Memory B cell (primary cell): ENCODE data around the gene ROR2.

Experiments used
- ATAC-seq: fragments of 150-1000 bp; cut with Tn5 transposase; 2 replicates; pipeline ENCODE4 v1.10.0; 2021; ENCODE audit warnings: low read depth, mild to moderate bottlenecking, moderate library complexity
- DNase-seq, 2 donors: peaks; one replicate each; pipeline ENCODE4 v3.0.0; 2022; ENCODE audit warnings: low spot score in 2 of 2
- H3K27ac Mint-ChIP-seq: one replicate; pipeline ENCODE4 v1.8.0; 2022; ENCODE audit warnings: mild to moderate bottlenecking, moderate library complexity, mixed read lengths
- H3K27me3 Mint-ChIP-seq: one replicate; pipeline ENCODE4 v1.8.0; 2022; ENCODE audit warnings: mixed read lengths
- H3K36me3 Mint-ChIP-seq: one replicate; pipeline ENCODE4 v1.8.0; 2022; ENCODE audit warnings: mild to moderate bottlenecking, mixed read lengths
- H3K4me1 Mint-ChIP-seq: one replicate; pipeline ENCODE4 v1.8.0; 2022; ENCODE audit warnings: mixed read lengths
- H3K4me3 Mint-ChIP-seq: one replicate; pipeline ENCODE4 v1.8.0; 2022; ENCODE audit warnings: mild to moderate bottlenecking, moderate library complexity, mixed read lengths
- H3K9me3 Mint-ChIP-seq: one replicate; pipeline ENCODE4 v1.8.0; 2022; ENCODE audit warnings: mixed read lengths

Gene ROR2

DNA sequence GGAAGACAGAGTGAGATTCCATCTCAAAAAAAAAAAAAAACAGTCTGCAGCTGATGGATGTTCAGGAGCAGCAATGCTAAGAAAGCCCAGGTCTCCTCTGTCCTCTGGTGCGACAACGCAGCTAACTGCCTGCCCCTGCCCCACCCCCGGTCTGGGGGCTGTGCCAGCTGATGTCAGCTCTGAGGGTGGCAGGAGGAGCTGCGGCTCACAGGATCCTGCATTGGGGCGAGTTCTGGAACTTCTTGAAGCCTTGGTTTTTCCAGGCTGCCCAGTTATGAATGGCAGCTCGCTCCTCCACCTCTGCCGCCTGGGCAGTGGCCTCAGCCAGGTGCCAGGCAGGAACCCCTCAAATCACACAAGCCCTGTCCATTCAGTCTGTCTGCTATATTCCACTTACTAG is 113.5 kb downstream of the ROR2 start:
- ATAC-seq, result no peak
- peaks cover 8% of the 10 kb centered on the region for H3K27me3 Mint-ChIP-seq
- peaks cover 9% of the 10 kb centered on the region for H3K4me1 Mint-ChIP-seq
- no peak for DNase-seq
- H3K36me3 Mint-ChIP-seq, result no peaks in the 10 kb centered on the region
- no peaks in the 10 kb centered on the region for H3K9me3 Mint-ChIP-seq
- no peak overlapping the region for H3K4me3 Mint-ChIP-seq
- H3K27ac Mint-ChIP-seq, result no peak overlapping the region

DNA sequence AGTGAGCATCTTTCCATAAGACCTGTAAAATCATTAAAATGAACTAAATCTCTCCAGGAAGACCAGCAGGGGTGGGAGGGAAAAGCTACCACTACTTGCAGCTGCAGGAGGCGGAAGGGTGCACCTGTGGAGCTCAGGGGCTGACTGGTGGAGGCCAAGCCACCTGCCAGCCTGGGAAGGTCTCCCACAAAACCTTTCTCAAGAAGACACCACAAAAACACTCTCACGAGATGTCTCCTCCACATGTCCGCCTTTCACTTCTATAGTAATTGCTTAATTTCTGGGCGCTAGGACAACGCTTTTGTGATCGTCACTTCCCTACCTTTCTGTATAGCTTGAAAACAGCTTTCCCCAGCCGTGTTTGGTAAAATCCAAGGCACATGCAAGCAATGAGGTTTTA is 114.4 kb downstream of the ROR2 start:
- no peak overlapping the region for H3K4me3 Mint-ChIP-seq
- H3K4me1 Mint-ChIP-seq, result peaks cover 9% of the 10 kb centered on the region
- H3K27me3 Mint-ChIP-seq, result peaks cover 8% of the 10 kb centered on the region
- no peak for DNase-seq
- no peaks in the 10 kb centered on the region for H3K36me3 Mint-ChIP-seq
- no peak overlapping the region for H3K27ac Mint-ChIP-seq
- ATAC-seq, result no peak
- no peaks in the 10 kb centered on the region for H3K9me3 Mint-ChIP-seq

DNA sequence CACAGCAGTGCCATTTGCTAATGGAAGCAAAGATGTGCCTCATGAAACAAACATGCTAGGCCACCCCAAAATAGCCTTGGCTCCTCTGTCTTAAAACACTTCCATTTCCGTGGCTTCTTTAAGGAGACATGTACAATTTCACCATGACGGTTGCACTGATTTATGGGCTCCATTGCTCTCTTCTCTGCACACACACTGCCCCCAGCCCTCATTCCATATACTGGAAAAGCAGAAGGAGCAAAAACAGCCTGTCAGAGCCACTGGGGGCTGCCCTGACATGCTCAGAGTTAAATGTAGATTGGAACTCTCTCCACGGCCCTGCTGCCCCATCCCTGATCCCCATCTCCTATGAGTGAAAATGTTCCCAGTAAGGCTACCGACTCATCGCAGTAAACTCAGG is 114.8 kb downstream of the ROR2 start:
- no peaks in the 10 kb centered on the region for H3K36me3 Mint-ChIP-seq
- DNase-seq, result no peak
- H3K4me3 Mint-ChIP-seq, result no peak overlapping the region
- no peak overlapping the region for H3K27ac Mint-ChIP-seq
- H3K27me3 Mint-ChIP-seq, result peaks cover 8% of the 10 kb centered on the region
- no peaks in the 10 kb centered on the region for H3K9me3 Mint-ChIP-seq
- peaks cover 9% of the 10 kb centered on the region for H3K4me1 Mint-ChIP-seq
- ATAC-seq, result no peak

DNA sequence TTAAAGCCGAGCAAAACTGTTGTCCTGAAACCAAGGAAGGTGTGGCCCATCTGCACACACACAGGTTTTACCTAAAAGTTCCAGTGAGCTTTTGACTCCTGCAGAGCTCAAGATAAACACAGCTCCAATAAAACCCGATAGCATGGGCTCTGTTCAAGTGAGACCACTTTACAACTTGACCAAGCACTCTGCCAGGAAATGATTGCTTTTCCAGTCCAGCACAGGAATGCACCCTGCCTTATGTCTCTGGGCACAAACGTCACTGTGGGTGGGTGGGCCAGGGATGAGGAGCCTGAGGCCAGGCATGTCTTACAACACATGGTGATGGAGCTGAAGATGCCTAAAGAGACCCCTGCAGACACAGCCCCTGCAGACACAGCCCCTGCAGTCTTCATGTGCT is 115.3 kb downstream of the ROR2 start:
- Mint-ChIP-seq H3K36me3 (no peaks in the 10 kb centered on the region), H3K27ac (no peak overlapping the region), H3K9me3 (no peaks in the 10 kb centered on the region), H3K4me1 (peaks cover 9% of the 10 kb centered on the region), H3K4me3 (no peak overlapping the region), H3K27me3 (peaks cover 9% of the 10 kb centered on the region)
- ATAC-seq, result no peak
- DNase-seq, result no peak

DNA sequence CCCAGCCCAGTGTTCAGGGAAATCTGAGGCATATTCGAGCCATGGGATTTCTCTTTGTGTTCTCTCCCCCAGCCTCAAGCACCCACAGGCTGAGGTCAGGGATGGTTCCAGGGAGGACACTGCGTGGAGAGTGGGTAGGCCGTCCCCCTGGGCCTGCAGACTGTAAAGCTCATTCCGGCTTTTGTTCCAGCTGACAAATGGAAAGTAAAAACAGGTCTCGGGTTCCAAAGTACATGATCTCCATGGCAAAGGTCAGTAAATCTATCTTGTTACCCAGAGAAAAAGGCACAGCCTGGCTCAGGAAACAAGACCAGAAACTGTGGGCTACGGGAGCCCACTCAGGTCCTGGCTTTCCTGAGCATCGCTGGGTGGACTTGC is 116.2 kb downstream of the ROR2 start:
- peaks cover 4% of the 10 kb centered on the region for H3K4me1 Mint-ChIP-seq
- H3K36me3 Mint-ChIP-seq, result no peaks in the 10 kb centered on the region
- DNase-seq (no peak), ATAC-seq (no peak)
- H3K27me3 Mint-ChIP-seq, result peaks cover 4% of the 10 kb centered on the region
- no peaks in the 10 kb centered on the region for H3K9me3 Mint-ChIP-seq
- no peak overlapping the region for H3K27ac Mint-ChIP-seq
- no peak overlapping the region for H3K4me3 Mint-ChIP-seq

DNA sequence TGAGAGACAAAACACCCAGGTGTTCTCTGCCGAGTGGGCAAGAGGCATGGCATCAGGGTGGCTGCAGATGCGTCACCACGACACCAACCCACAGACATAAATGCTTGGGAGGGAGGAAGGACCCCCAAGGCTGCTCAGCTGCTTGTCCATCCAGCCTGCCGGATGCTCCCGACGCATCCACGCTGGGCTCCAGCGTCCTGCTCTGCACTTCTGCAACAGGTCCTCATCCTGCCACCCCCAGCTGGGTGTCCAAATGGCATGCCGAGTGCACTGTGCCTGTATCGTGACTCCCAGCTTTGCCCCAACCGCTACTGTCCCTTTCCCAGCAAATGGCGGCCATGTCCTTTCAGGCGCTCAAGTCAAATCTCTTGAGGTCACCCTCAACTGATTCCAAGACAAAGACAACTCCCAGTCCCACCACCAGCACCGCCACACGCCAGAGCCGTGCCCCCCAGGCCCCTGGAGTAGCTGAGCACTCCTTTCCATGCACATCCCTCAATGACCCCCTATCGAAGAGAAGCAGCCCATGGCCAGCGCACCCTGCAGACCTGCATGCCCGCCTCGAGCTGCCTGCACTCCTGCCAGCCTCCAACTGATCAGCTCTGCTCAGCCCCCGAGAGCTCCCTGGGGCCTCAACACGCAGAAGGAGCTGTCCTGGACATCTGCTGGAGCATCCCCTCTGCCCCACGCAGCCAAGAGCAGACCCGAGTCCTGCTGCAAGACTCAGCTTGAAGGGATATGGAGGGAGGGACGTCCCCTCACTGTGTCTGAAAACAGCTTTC is 116.7 kb downstream of the ROR2 start:
- ATAC-seq (no peak), DNase-seq (no peak)
- Mint-ChIP-seq H3K36me3 (no peaks in the 10 kb centered on the region), H3K9me3 (no peaks in the 10 kb centered on the region), H3K4me1 (peaks cover 4% of the 10 kb centered on the region), H3K4me3 (no peak overlapping the region), H3K27me3 (peaks cover 4% of the 10 kb centered on the region), H3K27ac (no peak overlapping the region)

DNA sequence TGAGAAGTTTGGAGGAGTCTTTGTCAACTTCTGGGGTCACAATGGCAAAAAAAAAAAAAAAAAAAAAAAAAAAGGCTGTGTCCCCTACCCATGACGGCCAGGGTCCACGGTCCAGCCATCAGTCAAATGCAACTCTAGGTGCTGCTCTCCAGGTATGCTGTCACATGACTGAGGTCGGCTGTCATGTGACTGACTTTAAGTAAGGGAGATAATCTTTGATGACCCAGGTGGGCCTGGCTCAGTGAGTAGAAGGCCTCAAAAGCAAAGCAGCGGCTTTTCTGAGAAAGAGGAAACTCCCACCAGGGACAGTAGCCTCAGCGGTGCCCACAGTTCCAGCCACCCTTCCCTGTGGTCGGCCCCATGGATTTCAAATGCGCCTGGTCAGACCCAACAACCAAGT is 117.7 kb downstream of the ROR2 start:
- Mint-ChIP-seq H3K27ac (no peak overlapping the region), H3K27me3 (peaks cover 6% of the 10 kb centered on the region), H3K4me1 (peaks cover 4% of the 10 kb centered on the region), H3K9me3 (no peaks in the 10 kb centered on the region), H3K36me3 (no peaks in the 10 kb centered on the region), H3K4me3 (no peak overlapping the region)
- ATAC-seq (no peak), DNase-seq (no peak)

DNA sequence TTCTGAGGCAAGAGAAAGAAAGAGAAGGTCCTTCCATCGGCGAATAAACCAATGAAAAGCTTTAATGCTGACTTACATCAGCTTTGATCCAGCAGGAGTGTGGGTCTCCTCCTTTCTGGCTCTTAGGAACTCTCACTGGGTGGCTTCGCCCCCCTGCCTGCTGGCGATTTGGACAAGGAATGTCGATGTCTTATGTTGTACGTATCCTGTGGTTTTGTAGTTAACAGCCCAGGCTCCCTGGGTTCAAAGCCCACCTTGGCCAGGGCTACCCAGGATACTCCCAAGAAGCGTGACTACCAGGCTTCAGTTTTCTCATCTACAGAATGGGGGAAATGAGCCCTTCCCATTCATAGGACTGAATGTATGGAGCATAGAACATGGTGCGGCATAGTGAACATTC is 124.2 kb downstream of the ROR2 start:
- Mint-ChIP-seq H3K27ac (no peak overlapping the region), H3K4me1 (no peaks in the 10 kb centered on the region), H3K9me3 (no peaks in the 10 kb centered on the region), H3K4me3 (no peak overlapping the region), H3K36me3 (no peaks in the 10 kb centered on the region), H3K27me3 (peaks cover 10% of the 10 kb centered on the region)
- no peak for ATAC-seq
- DNase-seq, result no peak

DNA sequence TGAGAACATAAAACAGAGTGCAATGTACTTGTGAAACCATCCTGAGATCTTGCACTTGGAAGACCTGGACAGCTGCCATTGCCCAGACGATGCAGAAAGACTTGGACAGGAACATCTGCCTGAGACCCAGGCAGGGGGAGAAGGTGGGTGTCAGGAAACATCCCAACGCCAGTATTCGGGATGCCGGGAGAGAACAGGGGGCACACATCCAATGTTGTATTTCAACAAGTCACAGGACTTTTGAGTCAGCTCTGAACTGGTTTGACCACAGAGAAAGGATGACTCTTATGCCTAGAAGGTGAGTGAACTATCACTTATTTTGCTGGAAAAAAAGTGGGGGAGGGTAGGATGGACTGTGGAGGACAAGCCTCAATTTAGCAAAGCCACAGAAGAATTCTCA is 124.6 kb downstream of the ROR2 start:
- DNase-seq, result no peak
- Mint-ChIP-seq H3K27ac (no peak overlapping the region), H3K4me1 (no peaks in the 10 kb centered on the region)

DNA sequence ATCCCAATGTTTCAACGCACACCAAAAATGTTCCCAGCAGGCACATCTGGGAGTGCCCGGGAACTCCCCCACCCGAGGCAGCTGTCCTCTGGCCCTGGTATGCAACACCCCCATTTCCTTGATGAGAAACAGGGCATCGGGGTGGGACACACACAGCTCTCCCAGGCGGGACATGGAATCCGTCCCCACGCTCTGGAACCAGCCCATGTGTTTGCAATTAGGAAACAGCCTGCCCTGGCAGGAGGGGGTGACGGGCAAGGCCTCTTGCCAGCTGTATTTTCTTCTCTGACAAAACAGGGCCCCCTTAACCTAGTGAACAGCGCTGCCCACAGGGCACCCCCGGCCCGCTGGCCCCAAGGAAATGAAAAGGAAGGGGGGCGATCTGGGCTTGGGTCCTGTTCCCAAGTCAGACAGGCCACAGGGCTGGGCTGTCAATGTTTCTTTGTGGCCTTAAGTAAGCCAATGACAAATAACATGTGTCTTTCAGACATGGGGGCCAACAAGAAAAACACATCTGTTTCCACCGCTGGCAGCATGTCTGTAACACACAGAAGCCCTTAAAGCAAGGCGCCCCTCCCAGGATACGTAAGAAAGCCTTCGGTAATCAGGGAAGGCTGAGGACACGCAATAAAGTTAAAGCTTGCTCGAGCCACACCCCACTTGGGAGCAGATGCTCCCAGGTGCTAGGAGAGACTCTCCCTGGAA is 125.3 kb downstream of the ROR2 start:
- Mint-ChIP-seq H3K36me3 (no peaks in the 10 kb centered on the region), H3K4me1 (no peaks in the 10 kb centered on the region), H3K27ac (no peak overlapping the region), H3K27me3 (peaks cover 8% of the 10 kb centered on the region), H3K4me3 (no peak overlapping the region), H3K9me3 (no peaks in the 10 kb centered on the region)
- no peak for ATAC-seq
- no peak for DNase-seq

More for the DNA sequence above, 124.6 kb downstream of the ROR2 start:
- Mint-ChIP-seq H3K27me3 (peaks cover 10% of the 10 kb centered on the region), H3K36me3 (no peaks in the 10 kb centered on the region), H3K4me3 (no peak overlapping the region), H3K9me3 (no peaks in the 10 kb centered on the region)
- ATAC-seq, result no peak

DNA sequence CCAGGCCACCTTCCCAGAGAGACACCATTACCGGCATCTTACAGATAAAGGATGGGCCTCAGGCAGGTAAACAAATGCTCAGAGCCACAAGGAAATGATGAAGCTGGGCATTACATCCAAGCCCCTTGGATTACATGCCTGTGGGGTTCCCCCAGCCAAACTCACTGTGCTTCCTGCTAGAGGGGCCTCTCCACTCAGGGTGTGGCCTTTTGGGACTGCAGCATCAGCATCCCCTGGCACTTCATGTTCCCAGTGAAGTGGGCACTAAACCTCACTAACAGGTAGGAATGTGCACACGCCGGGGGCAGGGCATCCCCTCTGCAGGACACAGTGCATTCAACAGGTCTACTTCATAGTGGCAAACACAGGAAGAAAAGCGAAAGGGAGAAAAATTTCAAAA is 125.9 kb downstream of the ROR2 start:
- no peaks in the 10 kb centered on the region for H3K36me3 Mint-ChIP-seq
- DNase-seq (no peak), ATAC-seq (no peak)
- H3K27me3 Mint-ChIP-seq, result peaks cover 8% of the 10 kb centered on the region
- H3K4me3 Mint-ChIP-seq, result no peak overlapping the region
- no peaks in the 10 kb centered on the region for H3K9me3 Mint-ChIP-seq
- H3K4me1 Mint-ChIP-seq, result no peaks in the 10 kb centered on the region
- H3K27ac Mint-ChIP-seq, result no peak overlapping the region

DNA sequence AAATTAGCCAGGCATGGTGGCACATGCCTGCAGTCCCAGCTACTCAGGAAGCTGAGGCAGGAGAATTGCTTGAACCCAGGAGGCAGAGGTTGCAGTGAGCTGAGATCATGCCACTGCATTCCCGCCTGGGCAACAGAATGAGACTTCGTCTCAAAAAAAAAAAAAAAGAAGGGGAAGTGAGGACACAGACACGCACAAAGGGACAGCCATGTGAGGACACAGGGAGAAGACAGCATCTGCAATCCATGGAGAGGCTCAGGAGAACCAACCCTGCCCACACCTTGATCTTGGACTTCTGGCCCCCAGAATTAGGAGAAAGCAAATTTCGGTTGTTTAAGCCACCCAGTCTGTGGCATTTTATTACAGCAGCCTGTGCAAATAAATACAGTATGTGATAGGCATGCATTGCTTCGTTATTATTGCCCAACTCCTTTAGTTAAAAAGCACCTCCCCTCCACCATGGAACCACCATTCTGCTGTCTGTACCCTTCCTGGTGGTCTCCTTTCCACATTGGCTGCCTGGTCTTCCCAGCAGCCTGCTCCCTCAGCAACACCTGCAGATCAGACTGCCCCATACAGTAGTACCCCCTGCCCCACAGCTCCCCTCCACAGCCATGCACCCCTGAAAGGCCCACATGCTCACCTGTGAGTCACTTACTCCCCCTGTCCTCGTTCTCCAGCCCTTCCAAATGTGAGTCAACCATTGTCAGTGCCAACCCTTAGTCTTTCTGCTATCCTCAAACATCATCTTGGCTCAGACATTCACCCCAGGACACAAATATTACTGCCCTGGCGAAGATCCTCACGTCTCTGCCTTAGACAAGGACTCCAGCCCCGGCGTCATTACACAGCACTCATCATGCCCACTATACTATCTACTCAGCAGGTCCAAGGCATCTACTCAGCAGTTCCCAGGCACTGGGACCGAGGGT is 128.8 kb downstream of the ROR2 start:
- Mint-ChIP-seq H3K27me3 (peaks cover 7% of the 10 kb centered on the region), H3K4me1 (no peaks in the 10 kb centered on the region), H3K4me3 (no peak overlapping the region), H3K9me3 (no peaks in the 10 kb centered on the region), H3K36me3 (no peaks in the 10 kb centered on the region), H3K27ac (no peak overlapping the region)
- ATAC-seq (no peak), DNase-seq (no peak)

DNA sequence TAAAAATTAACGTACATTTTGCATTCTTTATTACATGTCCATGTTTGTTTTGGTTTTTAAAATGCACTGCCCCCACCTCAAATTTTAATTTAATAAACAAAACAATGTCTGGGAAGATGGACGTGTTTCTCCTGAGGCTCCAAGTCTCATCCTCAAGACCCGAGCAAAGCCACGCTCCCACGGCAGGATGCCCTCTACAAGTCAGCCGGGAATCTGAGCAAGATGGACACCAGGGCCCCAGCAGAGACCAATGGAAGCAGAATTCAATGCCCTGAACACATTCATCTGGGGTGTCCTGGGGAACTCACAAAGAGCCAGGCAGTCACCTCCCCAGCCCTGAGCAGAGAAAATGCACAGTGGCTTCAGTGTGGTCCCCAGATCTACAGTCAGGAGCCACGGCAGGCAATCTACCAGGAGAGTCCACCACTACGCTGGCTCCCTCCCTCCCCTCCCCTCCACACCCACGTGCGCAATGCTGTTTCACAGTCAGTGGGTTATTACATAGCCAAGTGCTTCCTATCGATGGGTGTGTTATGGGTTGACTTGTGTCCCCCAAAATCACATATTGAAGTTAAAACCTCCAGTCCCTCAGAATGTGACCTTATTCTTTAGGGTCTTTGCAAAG is 129.8 kb downstream of the ROR2 start:
- Mint-ChIP-seq H3K4me1 (no peaks in the 10 kb centered on the region), H3K27ac (no peak overlapping the region), H3K27me3 (peaks cover 7% of the 10 kb centered on the region), H3K9me3 (no peaks in the 10 kb centered on the region), H3K4me3 (no peak overlapping the region), H3K36me3 (no peaks in the 10 kb centered on the region)
- no peak for ATAC-seq
- no peak for DNase-seq
